ENCODE measurements around the gene TMCC2.

The TMCC2 gene

GRCh38 chr1:205251576-205251975, 23.8 kb downstream of the TMCC2 start:
- Histone ChIP-seq H3K4me2 (ENCODE audit: low read depth, low read length) (no peak overlapping the region), H3K9ac (ENCODE audit: low read length) (no peak overlapping the region), H3K4me1 (ENCODE audit: low read length) (peaks cover 44% of the 10 kb centered on the region), H4K20me1 (ENCODE audit: insufficient read depth, low read length) (no peaks in the 10 kb centered on the region), H3K9me3 (replicated peaks; ENCODE audit: insufficient read depth, low read length) (no peaks in the 10 kb centered on the region), H2AFZ (ENCODE audit: low read length) (no peak overlapping the region), H3K27ac (ENCODE audit: low read length) (no peak overlapping the region), H3K4me3 (ENCODE audit: low read length) (no peak overlapping the region), H3K79me2 (ENCODE audit: low read length) (peaks cover 70% of the 10 kb centered on the region), H3K36me3 (replicated peaks; ENCODE audit: insufficient read depth, low read length) (no peaks in the 10 kb centered on the region), H3K9me2 (replicated peaks; ENCODE audit: insufficient read depth, low read length) (no peaks in the 10 kb centered on the region), H3F3A (ENCODE audit: insufficient read depth, low read length) (peaks cover 14% of the 10 kb centered on the region), H3K27me3 (replicated peaks; ENCODE audit: insufficient read depth, low read length) (no peaks in the 10 kb centered on the region)
- TF ChIP-seq CTCF (IDR thresholded peaks at IDR 0.05; ENCODE audit: low read length), result no peak
- no peak for TF ChIP-seq EZH2 (optimal IDR thresholded peaks at IDR 0.05; ENCODE audit: low read depth, low read length)
- no peak for TF ChIP-seq EZH2phosphoT487 (IDR thresholded peaks at IDR 0.05; ENCODE audit: low read length)
- DNase-seq, result no peak

DNA sequence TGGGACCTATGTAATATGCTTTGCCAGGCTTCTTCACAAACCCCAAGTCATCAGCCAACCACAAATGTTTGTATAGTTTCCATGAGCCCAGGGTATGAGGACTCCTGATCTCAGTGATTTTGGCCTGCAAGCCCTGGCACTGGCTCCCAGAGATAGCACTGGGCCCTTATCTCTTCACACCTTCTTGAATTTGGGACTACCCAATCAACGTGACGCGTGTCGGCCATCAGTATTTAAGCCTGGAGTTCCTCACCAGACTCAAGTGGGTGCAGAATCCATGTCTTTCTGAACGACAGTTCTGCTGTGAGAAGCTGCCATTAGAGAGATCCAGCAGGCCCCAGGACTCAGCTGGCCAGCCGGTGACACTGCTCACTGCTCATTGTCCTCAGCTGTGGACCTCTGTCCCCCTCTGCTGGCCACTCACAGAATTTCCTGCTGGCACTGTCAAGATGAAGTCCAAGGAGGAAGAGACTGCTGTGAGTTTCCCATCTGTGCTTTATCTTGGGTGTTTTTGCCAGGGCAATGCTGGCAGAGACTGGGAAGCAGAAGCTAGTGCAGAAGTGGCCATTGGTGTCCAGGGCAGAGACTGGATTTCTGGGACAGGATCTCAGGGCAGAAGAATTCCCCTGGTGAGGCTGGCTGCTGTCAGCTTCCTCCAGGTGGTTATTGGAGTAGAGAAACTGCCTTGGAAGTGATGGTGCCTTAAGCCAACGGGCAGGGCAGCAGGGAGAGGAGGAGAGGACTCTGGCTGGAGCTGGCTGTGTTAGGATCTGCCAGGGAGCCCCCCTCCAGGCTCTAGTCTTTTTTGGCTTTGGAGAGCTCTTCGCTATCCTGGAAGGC, 28.4 kb downstream of the TMCC2 start:
- Histone ChIP-seq H3K4me3 (ENCODE audit: low read length) (no peak overlapping the region), H3K4me2 (ENCODE audit: low read depth, low read length) (no peak overlapping the region), H3K9me2 (replicated peaks; ENCODE audit: insufficient read depth, low read length) (no peaks in the 10 kb centered on the region), H2AFZ (ENCODE audit: low read length) (no peak overlapping the region), H3K27ac (ENCODE audit: low read length) (no peak overlapping the region), H3K9ac (ENCODE audit: low read length) (no peak overlapping the region), H3K79me2 (ENCODE audit: low read length) (peaks cover 70% of the 10 kb centered on the region), H3F3A (ENCODE audit: insufficient read depth, low read length) (peaks cover 11% of the 10 kb centered on the region), H4K20me1 (ENCODE audit: insufficient read depth, low read length) (no peaks in the 10 kb centered on the region), H3K27me3 (replicated peaks; ENCODE audit: insufficient read depth, low read length) (no peaks in the 10 kb centered on the region), H3K9me3 (replicated peaks; ENCODE audit: insufficient read depth, low read length) (no peaks in the 10 kb centered on the region), H3K36me3 (replicated peaks; ENCODE audit: insufficient read depth, low read length) (no peaks in the 10 kb centered on the region), H3K4me1 (ENCODE audit: low read length) (peaks cover 50% of the 10 kb centered on the region)
- TF ChIP-seq CTCF (IDR thresholded peaks at IDR 0.05; ENCODE audit: low read length), result peak; percentile 100
- no peak for TF ChIP-seq EZH2 (optimal IDR thresholded peaks at IDR 0.05; ENCODE audit: low read depth, low read length)
- TF ChIP-seq EZH2phosphoT487 (IDR thresholded peaks at IDR 0.05; ENCODE audit: low read length), result no peak
- DNase-seq, result peak; percentile 90

DNA sequence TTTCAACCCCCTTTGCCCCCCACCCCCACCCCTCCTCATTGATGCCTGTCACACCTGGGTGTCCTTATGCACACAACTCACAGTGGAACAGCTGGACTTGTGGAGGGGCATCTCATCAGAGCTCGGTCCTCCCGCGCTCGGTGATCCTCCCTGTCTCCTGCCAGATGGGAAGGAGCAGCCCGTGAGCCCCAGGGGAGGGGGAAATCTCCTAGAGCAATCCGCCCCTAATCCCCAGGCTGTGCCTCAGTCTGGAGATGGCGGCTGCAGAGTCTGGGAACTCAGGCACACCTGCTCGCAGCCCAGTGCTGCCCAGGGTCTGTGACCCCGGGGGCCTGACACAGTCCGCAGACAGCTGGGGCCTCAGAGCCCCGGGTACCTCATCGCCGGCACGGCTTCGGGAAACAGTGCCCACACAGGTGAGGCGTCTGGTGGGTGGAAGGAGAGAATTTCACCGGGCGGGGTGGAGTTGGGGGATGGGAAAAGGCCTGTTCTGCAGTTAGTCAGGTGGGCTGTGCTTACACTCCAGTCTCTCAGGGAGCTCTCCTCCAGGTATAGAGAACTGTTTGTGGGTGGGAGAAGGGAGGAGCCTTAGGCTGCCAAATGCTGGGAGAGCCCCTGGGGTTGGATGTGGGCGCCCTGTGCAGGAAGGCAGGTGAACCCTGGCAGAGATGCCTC, 29.3 kb downstream of the TMCC2 start:
- H3K4me1 ChIP-seq (ENCODE audit: low read length), result peaks cover 45% of the 10 kb centered on the region
- H3K4me2 ChIP-seq (ENCODE audit: low read depth, low read length), result no peak overlapping the region
- peaks cover 11% of the 10 kb centered on the region; the same call in 1 of the 2 replicates for H3F3A ChIP-seq (ENCODE audit: insufficient read depth, low read length)
- no peak overlapping the region for H3K27ac ChIP-seq (ENCODE audit: low read length)
- H3K79me2 ChIP-seq (ENCODE audit: low read length), result peaks cover 71% of the 10 kb centered on the region
- no peaks in the 10 kb centered on the region for H4K20me1 ChIP-seq (ENCODE audit: insufficient read depth, low read length)
- TF ChIP-seq EZH2 (optimal IDR thresholded peaks at IDR 0.05; ENCODE audit: low read depth, low read length) (no peak), CTCF (IDR thresholded peaks at IDR 0.05; ENCODE audit: low read length) (no peak), EZH2phosphoT487 (IDR thresholded peaks at IDR 0.05; ENCODE audit: low read length) (no peak)
- no peaks in the 10 kb centered on the region for H3K9me3 ChIP-seq (replicated peaks; ENCODE audit: insufficient read depth, low read length)
- H3K27me3 ChIP-seq (replicated peaks; ENCODE audit: insufficient read depth, low read length), result no peaks in the 10 kb centered on the region
- no peak overlapping the region for H2AFZ ChIP-seq (ENCODE audit: low read length)
- DNase-seq, result no peak
- no peaks in the 10 kb centered on the region for H3K36me3 ChIP-seq (replicated peaks; ENCODE audit: insufficient read depth, low read length)
- no peak overlapping the region for H3K4me3 ChIP-seq (ENCODE audit: low read length)
- H3K9me2 ChIP-seq (replicated peaks; ENCODE audit: insufficient read depth, low read length), result no peaks in the 10 kb centered on the region
- no peak overlapping the region for H3K9ac ChIP-seq (ENCODE audit: low read length)
